HG02884 (cell line): ENCODE results near the gene CGNL1.

Experiments
- ATAC-seq: cut with Tn5 transposase; IDR thresholded peaks from one replicate; pipeline ENCODE4 v1.9.1; 2021; ENCODE audit warnings: mild to moderate bottlenecking, moderate library complexity; ENCODE audit not compliant: unreplicated experiment

CGNL1 gene

DNA sequence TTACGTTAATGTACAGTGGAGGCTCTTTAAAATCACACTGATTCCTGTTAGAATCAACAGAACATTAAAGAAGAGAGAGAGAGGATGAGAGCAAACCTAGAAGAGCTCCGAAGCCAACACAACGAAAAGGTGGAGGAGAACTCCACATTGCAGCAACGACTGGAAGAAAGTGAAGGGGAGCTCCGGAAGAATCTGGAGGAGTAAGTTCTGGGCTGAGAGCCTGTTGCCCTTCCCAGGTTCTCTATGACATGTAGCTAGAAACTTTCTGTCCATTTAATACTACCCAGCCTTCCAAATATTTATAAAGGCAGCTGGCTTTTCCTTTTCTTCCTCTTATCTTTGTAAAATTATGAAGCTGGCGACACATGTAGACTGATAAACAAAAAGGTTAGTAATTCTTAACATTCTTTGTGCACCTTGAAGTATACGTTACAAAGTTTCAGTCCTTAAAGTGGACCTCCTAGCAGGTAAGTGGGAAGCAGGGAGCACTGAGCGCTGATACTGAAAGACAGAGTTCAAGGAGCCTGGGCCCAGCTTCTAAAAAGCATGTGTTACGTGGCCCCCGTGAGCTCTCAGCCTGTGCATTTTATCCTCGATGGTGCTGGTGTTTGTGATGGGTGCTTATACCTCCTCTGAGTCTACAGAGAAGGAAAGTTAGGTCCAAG, 75.9 kb downstream of the CGNL1 start:
- ATAC-seq: no peak

DNA sequence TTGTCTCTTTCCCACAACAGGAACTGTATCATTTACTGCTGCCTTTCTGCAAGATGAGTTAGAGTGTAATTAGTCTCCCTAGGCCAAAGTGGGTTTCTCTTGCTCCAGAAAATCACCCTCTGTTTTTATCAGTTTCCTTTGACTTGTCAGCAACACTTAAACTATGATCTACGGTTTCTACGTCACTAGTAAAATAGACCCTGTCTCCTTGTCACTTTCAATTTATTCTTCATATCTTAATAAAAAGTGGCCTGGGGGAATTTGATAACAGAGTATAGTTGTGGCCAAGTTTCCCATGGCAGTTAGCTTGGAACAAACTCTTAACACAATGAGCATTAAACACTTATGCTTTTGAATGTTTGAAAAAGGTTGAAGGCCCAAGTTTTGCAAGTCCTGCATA, 79.6 kb downstream of the CGNL1 start:
- ATAC-seq: no peak

DNA sequence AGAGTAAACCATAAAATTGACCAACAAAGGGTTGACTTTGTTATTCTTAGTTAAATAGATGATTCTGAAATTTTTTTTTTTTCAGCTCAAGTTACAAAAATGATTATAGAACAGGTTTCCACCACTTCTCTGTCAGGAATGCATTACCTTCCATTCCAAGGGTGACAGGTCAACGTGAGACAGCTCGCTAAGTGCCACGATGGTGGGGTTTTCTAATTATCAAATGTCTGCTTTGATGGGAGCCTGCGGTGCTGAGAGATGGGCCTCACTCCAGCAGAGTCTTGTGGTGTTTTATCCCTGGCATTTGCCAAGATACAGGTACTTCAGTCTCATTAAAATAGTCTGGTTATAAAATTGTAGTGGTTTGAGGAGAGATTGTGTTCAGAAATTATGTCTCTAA, 80.3 kb downstream of the CGNL1 start:
- no peak for ATAC-seq

DNA sequence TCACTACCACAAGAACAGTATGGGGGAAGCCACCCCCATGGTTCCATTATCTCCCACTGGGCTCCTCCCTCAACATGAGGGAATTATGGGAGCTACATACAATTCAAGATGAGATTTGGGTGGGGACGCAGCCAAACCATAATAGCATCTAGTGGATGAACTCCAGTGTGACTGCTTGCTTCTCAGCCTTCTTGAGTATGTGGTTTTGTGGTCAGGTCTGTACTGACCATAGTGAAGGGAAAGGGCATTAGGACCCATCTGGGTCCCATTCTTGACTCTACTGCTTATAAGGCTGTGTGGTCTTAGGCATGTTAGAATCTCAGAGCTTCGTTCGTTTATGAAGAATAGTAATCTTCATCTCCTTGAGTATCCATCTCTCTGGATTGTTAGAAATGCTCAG, 81.4 kb downstream of the CGNL1 start:
- ATAC-seq: no peak

DNA sequence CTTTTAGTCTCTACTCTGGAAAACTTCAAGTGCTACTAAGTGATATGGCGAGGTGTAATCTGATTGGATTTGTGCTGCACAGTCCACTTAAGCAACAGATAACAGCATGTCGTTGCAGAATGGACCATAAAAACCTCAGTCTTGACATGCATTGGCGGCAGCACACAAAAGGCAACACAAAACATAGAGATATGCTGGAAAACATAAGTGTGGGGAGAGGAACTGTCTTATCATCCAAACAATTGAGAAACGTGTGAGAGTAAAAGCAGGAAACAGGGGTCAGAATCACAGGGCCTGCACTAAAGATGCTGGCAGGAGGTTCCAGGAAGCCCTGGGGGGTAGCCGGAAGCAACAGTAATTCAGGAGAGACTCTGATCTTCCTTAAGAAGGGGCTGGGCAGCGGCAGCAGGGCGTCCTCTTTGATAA, 82.1 kb downstream of the CGNL1 start:
- ATAC-seq: no peak

DNA sequence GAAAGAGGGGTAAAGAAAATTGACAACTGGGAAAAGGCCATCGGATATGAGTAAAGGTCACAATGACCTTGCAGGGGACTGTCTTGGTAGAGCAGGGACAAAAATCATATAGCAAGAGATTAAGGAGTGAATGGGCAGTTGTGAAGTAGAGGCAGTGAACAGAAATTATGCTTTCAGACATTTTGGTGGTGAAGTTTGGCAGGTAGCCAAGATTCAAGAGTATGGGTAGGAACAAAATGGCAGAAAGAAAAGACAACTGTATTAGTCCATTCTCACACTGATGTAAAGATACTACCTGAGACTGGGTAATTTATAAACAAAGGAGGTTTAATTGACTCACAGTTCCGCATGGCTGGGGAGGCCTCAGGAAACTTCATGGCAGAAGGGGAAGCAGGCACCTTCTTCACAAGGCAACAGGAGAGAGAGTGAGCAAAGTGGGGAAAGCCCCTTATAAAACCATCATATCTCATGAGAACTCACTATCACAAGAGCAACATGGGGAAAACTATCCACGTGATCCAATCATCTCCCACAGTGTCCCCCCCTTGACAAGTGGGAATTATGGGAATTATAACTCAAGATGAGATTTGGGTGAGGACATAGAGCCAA, 84.0 kb downstream of the CGNL1 start:
- no peak for ATAC-seq

DNA sequence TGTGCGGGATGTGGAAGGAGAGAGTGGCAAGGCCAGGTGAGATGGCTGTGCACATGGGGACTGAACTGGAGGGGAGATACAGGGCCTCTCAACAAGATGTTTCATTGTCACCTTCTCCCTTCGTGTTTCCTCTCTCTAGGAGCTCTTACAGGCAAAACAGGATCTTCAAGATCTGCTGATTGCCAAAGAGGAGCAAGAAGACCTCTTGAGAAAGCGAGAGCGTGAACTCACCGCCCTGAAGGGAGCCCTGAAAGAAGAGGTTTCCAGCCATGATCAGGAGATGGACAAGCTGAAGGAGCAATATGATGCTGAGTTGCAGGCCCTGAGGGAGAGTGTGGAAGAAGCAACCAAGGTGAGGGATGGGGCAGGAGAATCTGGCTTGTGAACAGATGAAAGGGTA, 85.2 kb downstream of the CGNL1 start:
- ATAC-seq: no peak

DNA sequence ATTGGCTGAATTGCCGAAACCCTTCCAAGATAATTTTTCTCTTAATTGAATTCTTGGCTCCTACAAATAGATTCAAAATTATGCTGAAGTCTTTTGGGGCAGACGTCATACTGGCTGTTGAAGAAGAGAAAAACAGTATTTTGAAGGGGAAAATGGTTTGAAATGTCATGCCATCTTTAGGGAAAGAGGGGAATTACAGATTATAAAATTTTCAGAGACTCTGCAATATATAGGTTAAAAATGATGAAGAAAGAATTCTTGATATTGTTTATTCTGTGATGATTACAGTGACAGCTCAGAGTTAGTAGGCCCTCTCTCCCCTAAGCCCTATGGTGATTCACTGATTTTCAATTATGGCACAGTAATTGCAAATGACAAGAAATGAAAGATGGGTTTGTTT, 86.1 kb downstream of the CGNL1 start:
- no peak for ATAC-seq

DNA sequence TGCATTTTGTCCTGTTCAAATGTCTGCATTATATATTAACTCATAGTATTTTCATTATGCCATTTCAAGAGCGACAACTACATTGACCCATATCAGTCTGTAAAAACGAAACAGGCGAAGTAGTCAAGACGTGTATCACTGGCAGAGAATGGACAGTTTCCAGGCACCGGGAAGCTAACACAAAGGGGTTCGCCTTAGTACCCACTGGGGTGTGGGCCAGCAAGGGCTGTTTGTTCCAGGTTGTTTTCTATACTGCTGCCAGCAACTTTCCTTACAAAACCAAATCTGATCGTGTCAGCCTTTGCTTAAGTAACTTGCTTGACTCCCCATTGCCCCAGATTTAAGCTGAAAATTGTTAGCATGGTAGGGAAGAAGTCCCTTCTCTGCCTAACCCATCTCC, 87.1 kb downstream of the CGNL1 start:
- no peak for ATAC-seq

DNA sequence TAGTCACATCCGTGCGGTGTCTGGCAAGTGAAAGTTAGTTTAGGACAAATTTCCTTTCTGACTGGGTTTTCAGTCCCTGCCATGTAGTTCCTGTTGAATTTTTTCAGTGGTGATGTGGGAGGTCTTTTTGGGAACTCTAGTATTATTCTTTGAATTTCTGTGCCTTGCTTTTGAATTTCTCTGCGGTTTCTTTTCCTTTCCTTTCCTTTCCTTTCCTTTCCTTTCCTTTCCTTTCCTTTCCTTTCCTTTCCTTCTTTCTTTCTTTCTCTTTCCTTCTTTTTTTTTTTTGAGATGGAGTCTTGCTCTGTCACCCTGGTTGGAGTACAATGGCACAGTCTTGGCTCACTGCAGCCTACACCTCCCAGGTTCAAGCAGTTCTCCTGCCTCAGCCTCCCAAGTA, 88.2 kb downstream of the CGNL1 start:
- ATAC-seq: no peak

DNA sequence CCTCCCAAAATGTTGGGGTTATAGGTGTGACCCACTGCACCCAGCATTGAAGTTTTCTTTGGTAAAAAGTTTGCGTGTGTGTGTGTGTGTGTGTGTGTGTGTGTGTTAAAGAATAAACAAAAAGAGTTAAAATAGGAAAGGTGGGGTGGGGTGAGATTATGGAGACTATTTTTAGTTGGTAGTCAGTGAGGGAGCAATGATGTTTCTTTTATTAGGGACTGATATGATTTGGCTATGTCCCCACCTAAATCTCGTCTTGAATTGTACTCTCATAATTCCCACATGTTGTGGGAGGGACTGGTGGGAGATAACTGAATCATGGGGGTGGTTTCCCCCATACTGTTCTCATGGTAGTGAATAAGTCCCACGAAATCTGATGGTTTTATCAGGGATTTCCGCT, 92.2 kb downstream of the CGNL1 start:
- no peak for ATAC-seq

DNA sequence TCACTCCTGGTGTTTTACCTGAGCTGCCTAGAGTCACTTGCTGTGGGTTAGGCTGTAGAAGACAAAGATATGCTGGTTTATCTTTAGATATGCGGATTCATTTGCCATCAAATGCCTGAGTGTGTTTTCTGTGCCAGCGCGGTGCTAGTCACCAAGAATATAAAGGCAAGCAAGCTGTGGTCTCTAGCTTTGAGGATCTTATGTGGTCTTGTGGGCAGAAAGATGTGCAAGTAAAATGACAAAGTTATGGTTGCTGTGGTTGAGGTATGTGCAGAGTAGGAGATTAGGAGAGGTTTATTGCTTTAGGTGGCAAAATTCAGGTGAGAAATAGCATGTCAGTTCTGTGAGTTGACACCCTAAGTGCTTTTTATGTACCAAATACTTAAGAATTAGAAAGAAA, 94.2 kb downstream of the CGNL1 start:
- ATAC-seq: no peak

DNA sequence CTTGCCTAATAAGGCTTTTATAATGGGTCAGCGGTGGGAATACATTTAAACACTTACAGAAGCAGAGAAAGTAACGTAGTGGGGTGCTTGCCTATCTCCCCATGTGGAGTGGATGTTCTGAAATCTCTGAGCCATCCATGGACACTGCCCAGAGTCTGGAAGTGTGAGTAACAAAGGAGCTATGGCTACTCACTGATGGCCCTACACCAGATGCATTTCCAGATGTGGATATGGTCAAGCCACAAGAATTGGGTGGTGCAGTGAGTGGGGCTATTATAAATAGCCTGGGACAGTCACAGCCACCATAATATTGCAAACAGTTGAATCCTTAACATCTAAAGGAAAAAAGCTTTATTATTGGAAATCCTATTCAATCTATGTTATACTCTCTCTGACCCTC, 96.6 kb downstream of the CGNL1 start:
- ATAC-seq: no peak

DNA sequence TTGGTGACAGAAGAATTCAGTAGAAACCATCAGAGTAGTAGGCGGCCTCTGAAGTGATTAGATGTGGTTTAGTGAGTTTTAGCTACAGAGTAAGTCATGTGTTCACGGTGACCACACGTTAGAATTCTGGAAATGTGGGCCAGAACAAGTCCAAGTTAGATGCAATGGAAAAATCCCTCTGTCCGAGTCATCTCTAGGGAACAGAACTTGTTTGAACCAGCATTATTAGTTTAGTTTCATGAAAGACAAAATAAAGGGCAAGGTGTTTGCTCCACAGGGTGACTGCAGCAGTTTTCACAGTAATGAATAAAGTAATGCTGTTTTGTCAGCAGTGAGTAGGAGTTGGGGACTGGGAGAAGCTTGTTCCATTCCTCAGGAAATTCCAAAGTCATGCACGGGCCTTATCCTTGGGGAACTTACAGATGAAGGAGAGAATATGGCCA, 100.2 kb downstream of the CGNL1 start:
- no peak for ATAC-seq

DNA sequence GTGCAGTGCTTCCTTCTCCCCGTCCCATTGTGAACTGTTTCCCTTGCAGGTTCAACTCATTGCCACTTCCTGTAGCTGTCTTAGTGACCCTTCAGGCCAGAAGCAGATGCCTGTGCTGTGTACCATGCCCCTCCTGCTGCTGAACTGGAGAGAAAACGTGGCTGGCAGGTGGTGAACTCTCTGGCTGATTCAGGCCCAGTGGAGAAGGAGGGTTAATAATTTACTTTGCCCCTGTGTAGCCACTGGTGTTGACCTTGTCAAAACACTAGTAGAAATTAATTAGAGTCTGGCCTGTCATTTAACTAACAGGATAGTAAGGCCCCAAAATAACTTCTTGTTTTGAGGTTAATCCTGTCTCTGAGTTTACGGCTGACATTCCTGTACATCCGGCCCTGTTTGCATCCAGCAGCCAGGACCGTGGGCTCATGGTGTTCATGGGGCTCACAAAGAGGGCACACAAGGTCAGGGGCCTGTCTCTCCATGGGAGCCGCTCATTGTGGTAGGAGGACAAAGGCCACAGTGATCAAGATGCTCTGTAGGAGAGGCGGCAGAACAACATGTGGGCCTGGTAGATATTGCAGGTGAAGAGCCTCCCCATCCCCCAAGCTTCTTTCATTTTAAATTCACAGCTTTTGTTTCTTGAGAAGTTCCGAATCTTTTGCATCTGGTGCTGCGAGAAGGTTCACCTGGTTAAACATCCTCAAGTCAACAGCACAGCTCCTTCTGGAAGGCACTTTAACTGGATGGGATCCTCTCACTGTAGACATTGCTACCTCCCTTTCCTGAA, 101.6 kb downstream of the CGNL1 start:
- no peak for ATAC-seq

DNA sequence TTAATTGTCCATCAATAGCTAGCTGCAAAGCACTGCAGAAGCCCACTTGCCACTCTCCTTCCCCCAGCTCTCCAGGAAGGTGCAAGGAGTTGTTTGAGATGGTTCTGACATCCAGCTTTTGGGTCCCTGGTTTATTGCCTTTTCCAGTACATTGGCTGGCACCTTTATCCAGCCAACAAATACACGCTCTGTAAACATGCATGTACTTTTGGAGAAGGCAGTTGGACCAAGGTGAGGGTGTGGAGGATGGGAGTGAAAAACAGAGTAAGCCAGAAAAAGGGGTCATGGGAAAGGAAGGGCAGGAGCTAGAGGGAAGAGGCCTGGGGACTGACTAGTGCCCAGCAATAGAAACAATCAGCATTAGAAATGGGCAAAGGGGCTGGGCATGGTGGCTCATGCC, 102.7 kb downstream of the CGNL1 start:
- no peak for ATAC-seq

DNA sequence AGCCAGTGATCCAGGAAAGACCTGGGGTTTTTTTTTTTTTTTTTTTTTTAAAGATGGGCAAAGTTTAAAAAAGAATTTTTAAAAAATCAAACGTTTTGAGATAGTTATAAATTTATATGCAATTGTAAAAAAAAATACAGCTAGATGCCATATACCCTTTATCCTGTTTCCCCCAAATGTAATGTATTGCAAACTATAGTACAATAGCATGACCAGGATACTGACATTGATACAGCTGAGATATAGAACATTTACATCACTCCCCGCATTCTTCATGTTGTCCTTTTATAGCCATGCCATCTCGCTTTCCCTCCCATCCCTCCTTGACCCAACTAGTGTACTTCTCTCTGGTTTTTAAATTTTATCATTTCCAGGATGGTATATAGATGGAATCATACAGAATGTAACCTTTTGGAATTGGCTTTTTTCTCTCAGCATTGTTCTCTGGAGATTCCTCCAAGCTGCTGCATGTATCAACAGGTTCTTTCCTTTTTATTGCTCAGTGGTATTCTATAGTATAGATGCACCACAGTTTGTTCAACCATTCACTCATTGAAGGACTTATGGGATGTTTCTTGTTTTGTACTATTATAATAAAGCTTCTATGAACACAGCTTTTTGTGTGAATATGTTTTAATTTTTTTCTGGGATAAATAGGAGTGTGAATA, 104.9 kb downstream of the CGNL1 start:
- no peak for ATAC-seq

DNA sequence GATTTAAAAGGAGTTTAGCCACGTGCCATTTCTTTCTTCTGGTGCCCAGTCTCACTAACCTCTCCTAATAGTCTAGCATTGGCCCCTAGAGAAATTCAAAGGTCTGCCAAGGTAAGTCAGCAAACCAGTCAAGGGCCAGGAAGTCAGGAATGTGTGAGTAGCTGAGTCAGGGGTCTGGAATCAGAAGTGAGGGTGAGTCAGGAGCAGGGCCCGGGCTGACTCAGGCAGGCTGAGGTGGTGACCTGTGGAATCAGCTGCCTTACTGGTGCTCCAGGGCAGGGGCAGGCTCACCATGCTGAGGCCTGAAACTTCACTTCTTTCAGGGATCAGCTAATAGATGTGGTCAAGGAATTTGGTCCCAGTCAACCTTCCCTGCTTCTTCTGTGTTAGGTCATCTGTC, 109.6 kb downstream of the CGNL1 start:
- no peak for ATAC-seq

DNA sequence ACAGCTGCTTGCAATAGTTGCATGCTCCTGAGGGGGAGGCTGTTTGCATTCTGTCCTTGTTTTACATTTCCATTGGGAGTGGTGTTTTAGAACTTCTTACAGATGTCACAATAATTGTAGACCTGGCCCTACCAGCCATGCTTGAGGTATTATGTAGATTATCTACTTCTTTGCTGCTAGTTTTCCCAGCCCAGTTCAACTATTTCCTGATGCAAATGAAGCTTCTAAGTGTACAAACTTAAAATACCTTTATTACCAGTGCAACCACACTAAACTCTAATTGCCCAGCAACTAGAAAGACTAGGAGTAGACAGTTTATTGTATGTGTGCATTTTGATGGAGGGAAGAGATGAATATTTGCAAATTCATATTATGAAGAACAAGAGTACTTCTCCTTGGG, 110.5 kb downstream of the CGNL1 start:
- no peak for ATAC-seq

DNA sequence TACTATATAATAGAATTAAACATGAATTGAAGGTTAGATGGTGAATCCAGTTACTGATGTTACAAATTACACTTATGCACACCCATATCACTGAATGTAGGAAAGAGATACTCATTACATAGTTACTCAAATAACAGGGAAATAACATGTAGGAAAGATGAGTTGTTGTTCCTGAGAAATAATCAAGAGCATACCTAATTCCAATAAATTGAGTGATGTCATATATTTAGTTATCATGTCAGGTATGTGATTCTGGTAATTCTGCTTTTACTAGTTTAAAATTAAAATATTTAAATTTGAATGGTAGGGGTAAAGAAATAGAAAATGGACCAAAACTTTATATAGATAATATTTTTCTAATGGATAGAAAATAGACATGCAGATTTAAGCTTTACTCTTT, 112.8 kb downstream of the CGNL1 start:
- no peak for ATAC-seq

DNA sequence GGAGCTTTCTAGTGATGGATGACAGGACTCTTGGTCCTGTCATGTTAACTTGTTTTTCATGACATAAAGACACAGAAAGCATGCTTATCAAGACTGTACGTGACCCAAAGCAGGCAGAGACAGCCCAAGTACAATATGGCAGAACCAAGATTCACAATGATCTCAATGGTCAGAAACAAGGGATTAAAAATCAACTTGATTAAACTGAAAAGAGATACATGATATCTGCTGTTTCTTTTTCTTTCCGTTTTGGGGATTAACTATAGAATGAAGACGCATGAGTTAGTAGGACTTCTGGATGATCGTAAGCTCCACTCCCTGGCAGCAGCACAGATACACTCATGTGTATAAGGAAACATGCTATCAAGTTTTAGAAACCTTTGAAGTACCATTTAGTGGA, 117.0 kb downstream of the CGNL1 start:
- no peak for ATAC-seq

DNA sequence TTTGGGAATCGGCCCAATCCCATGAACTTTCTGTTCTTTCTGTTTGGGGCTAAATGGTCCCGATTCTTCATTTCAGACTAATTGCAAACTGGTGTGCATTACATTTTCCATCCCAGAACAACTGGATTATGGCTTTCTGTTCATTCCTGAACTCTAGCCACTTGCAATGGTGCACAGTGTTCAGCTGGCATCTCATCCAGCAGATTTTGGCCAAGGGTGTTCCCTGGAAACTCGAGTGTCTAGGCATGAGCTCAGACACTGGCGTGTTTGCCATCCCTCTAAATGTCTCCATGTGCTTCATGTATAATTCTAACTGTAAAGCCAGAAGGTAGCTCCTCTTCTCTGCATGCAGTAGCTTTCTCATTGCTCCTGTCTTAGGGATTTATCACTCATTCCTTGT, 118.3 kb downstream of the CGNL1 start:
- ATAC-seq: no peak
